SJSA1 (cell line): ENCODE results near the gene CEP20. TPM values are rescaled to one million over a fixed set of nuclear protein-coding genes. Genes with fewer than 3 reads are reported as not detected.

Source experiments
- DNase-seq, 2 experiments: peaks; one replicate each; pipeline ENCODE4 v3.0.0-alpha.2; 2015 to 2020; ENCODE audit warnings: low spot score in 2 of 2, low read depth in 1 of 2
- H3K27ac ChIP-seq: fragments of 250-450 bp; sonication (Bioruptor Pico); 2 replicates; pipeline ENCODE4 v1.5.1; 2020; ENCODE audit warnings: mild to moderate bottlenecking, moderate library complexity
- H3K27me3 ChIP-seq: fragments of 250-450 bp; sonication (Bioruptor Pico); replicated peaks from 2 replicates; pipeline ENCODE4 v1.5.1; 2020; ENCODE audit warnings: mild to moderate bottlenecking, moderate library complexity
- H3K36me3 ChIP-seq: fragments of 250-450 bp; sonication (Bioruptor Pico); 2 replicates; pipeline ENCODE4 v1.5.1; 2020; ENCODE audit warnings: mild to moderate bottlenecking
- H3K4me1 ChIP-seq: fragments of 250-450 bp; sonication (Bioruptor Pico); replicated peaks from 2 replicates; pipeline ENCODE4 v1.6.1; 2021; ENCODE audit warnings: mild to moderate bottlenecking
- H3K4me3 ChIP-seq: fragments of 250-450 bp; sonication (Bioruptor Pico); 2 replicates; pipeline ENCODE4 v1.5.1; 2020; ENCODE audit warnings: mild to moderate bottlenecking
- H3K9me3 ChIP-seq: fragments of 250-450 bp; sonication (Bioruptor Pico); replicated peaks from 2 replicates; pipeline ENCODE4 v1.5.1; 2020; ENCODE audit warnings: mild to moderate bottlenecking
- total RNA-seq: library from RNA; depleted of rRNA; stranded (reverse); fragments of >200 nt; shearing (Covaris generic); gene quantifications from 2 replicates; pipeline ENCODE4 v1.2.3, GENCODE V29; 2014

The CEP20 gene
- total RNA-seq, 1 experiment from 2014 or later, result 150 TPM

- Histone ChIP-seq H3K4me1 (peaks cover 14% of the 10 kb centered on the region), H3K27ac (no peak overlapping the region), H3K9me3 (no peaks in the 10 kb centered on the region), H3K27me3 (no peaks in the 10 kb centered on the region), H3K4me3 (no peak overlapping the region), H3K36me3 (peaks cover 51% of the 10 kb centered on the region)
- DNase-seq, result no peak
Observed at GRCh38 chr16:15886078-15886477, 2.3 kb downstream of the CEP20 start.

GRCh38 chr16:15885560-15886001 is 2.8 kb downstream of the CEP20 start:
- Histone ChIP-seq H3K9me3 (no peaks in the 10 kb centered on the region), H3K36me3 (peaks cover 56% of the 10 kb centered on the region), H3K27me3 (no peaks in the 10 kb centered on the region), H3K4me1 (peaks cover 18% of the 10 kb centered on the region), H3K4me3 (no peak overlapping the region), H3K27ac (no peak overlapping the region)
- no peak for DNase-seq

DNA sequence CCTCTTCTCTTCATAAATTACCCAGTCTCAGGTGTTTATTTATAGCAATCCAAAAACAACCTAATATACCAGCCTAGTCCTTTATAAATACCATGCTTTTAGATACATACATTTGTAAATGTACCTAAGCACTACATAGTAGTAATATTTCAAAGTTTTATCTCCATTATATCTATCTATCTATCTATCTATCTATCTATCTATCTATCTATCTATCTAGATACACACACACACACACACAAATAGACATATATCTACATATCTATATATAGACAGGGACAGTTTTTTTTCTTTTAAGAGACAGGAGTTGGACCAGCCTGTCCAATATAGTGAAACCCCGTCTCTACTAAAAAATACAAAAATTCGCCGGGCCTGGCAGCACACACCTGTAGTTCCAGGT is 5.8 kb downstream of the CEP20 start:
- Histone ChIP-seq H3K9me3 (no peaks in the 10 kb centered on the region), H3K4me1 (peaks cover 32% of the 10 kb centered on the region), H3K36me3 (peaks cover 68% of the 10 kb centered on the region), H3K27ac (no peak overlapping the region), H3K27me3 (no peaks in the 10 kb centered on the region), H3K4me3 (no peak overlapping the region)
- no peak for DNase-seq

DNA sequence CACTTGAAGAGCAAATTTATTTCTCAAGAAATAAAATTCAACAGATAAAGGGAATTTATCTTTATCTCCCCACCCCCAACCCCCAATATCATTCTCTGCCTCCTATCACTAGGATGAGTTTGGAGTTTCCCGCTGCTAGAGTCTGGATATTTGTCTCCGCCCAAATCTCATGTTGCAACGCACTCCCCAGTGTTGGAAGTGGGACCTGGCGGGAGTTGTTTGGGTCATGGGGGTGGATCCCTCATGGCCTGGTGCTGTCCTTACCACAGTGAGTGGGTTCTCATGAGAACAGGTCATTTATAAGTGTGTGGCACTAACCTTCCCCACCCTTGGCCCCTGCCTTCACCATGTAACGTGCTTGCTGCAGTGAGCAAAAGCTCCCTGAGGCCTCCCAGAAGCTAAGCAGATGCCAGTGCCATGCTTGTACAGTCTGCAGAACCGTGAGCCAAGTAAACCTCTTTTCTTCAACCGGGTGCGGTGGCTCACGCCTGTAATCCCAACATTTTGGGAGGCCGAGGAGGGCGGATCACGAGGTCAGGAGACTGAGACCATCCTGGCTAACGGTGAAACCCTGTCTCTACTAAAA is 6.5 kb downstream of the CEP20 start:
- H3K4me1 ChIP-seq, result peaks cover 26% of the 10 kb centered on the region
- no peak for DNase-seq
- no peak overlapping the region for H3K4me3 ChIP-seq
- H3K27ac ChIP-seq, result no peak overlapping the region
- peaks cover 68% of the 10 kb centered on the region for H3K36me3 ChIP-seq
- no peaks in the 10 kb centered on the region for H3K27me3 ChIP-seq
- H3K9me3 ChIP-seq, result no peaks in the 10 kb centered on the region

GRCh38 chr16:15880434-15881308 is 7.7 kb downstream of the CEP20 start:
- Histone ChIP-seq H3K27ac (peak overlapping the region; percentile 61), H3K4me3 (no peak overlapping the region), H3K36me3 (peaks cover 60% of the 10 kb centered on the region), H3K4me1 (peaks cover 26% of the 10 kb centered on the region), H3K9me3 (no peaks in the 10 kb centered on the region), H3K27me3 (no peaks in the 10 kb centered on the region)
- peak in 1 of 2 experiments; percentile 33 for DNase-seq

DNA sequence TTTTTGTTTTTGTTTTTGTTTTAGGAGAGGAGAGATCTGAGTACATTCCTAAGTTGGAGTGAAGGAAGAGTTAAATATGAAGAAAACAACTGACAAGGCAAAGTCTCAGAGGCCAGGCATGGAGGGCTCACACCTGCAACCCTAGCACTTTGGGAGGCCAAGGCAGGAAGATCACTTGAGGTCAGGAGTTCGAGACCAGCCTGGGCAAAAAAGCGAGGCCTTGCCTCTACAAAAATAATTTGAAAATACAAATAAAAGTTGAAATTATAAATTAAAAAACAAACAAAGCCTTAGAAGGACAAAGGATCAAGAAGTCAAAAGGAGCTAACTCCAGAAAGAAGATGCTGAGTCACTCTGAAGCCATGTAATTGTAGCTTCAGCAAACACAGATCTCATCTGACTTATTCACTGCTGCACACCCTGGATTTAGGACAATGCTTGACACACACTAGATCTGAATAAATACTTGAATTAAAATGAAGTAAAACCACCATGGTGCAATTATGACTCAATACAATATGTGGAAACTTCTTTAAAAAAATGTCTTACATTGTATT is 9.1 kb downstream of the CEP20 start:
- Histone ChIP-seq H3K4me1 (peaks cover 31% of the 10 kb centered on the region), H3K36me3 (peaks cover 71% of the 10 kb centered on the region), H3K27me3 (no peaks in the 10 kb centered on the region), H3K4me3 (no peak overlapping the region), H3K9me3 (no peaks in the 10 kb centered on the region), H3K27ac (peak overlapping the region; percentile 61)
- DNase-seq, result peak; percentile 57 to 83

DNA sequence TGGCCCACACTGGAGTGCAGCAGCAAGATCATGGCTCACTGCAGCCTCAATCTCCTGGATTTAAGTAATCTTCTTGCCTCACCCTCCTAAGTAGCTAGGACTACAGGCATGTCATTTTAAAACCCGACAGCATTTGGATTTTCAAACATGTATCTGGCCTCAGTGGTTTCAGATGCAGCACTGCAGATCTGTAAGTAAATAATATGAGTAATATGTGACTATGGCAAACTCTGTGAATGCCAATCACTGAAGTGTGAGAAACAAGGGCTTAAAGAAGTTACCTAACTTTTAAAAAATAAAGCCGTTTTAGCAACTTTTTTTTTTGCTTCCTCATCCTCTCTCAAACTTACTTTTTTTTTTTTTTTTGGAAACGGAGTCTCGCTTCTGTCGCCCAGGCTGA is 11.9 kb downstream of the CEP20 start:
- H3K36me3 ChIP-seq, result peaks cover 68% of the 10 kb centered on the region
- no peak for DNase-seq
- H3K4me3 ChIP-seq, result no peak overlapping the region
- peaks cover 31% of the 10 kb centered on the region for H3K4me1 ChIP-seq
- H3K27ac ChIP-seq, result no peak overlapping the region
- no peaks in the 10 kb centered on the region for H3K27me3 ChIP-seq
- no peaks in the 10 kb centered on the region for H3K9me3 ChIP-seq

DNA sequence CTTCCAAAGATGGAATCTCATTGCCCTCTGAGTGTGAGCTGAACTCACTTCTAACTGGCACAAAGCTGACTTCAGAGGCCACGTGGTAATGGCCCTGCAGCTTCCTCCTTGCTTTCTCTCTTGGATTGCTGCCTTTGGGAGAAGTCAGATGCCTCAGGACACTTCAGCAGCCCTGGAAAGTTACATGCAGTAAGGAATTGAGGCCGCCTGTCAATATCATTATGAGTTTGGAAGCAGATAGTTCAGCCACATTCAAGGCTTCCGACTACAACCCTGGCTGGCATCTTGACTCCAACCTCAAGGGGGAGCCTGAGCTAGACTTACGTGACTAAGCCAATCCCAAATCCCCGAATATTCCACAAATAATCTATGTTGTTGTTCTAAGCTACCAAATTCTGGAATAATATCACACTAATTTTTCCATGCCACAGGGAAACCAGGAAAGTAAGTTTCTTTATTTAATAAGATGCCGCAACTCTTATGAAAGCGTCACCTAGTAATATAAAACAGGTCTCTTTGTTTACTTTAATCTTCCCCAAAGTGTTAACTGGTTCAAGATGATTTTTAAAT is 13.6 kb downstream of the CEP20 start:
- Histone ChIP-seq H3K4me1 (peaks cover 19% of the 10 kb centered on the region), H3K4me3 (no peak overlapping the region), H3K27ac (no peak overlapping the region), H3K9me3 (no peaks in the 10 kb centered on the region), H3K36me3 (peaks cover 69% of the 10 kb centered on the region), H3K27me3 (no peaks in the 10 kb centered on the region)
- DNase-seq, result peak; percentile 56 to 68

GRCh38 chr16:15873737-15874136 is 14.7 kb downstream of the CEP20 start:
- Histone ChIP-seq H3K4me1 (peaks cover 8% of the 10 kb centered on the region), H3K4me3 (no peak overlapping the region), H3K9me3 (no peaks in the 10 kb centered on the region), H3K27ac (no peak overlapping the region), H3K36me3 (peaks cover 74% of the 10 kb centered on the region), H3K27me3 (no peaks in the 10 kb centered on the region)
- DNase-seq, result no peak

DNA sequence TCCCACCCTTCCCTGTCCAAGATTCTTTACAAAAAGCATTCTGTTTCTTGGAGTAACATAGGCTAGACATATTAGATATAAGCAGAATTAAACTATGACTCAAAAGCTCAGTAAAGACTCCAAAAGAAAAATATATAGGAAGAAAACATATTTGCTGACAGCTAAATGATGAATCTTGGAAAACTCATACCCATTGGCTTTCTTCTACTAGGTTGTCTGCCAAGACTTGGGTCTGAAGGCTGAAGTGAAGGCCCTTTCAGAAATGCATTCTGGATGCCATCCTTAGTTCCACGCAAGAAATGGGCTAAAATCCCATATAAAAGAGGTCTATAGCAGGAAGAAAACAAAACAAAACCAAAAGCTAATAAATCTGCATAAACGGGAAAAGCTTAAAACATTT is 15.1 kb downstream of the CEP20 start:
- Histone ChIP-seq H3K36me3 (peaks cover 70% of the 10 kb centered on the region), H3K27me3 (no peaks in the 10 kb centered on the region), H3K9me3 (no peaks in the 10 kb centered on the region), H3K27ac (no peak overlapping the region), H3K4me3 (no peak overlapping the region), H3K4me1 (peaks cover 5% of the 10 kb centered on the region)
- DNase-seq, result no peak

DNA sequence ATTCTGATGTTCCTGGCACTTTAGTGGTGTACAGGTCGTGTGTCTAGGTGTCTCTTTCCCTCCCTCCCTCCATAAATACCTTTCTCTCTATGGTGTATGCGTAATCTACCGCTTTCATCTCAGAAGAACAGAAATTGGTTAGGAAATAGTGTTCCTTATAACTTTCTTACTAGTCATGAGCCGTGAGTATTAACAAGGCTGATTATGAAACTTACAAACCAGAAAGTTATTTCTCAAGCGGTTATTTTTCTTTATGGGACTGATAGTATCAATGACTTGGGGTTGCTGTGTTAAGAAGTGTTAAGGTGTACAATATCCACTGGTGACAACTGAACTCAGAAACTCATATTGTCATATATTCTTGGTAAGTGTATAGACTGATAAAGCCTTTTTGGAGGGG is 18.4 kb downstream of the CEP20 start:
- Histone ChIP-seq H3K27ac (no peak overlapping the region), H3K36me3 (peaks cover 81% of the 10 kb centered on the region), H3K4me3 (no peak overlapping the region), H3K27me3 (no peaks in the 10 kb centered on the region), H3K9me3 (no peaks in the 10 kb centered on the region), H3K4me1 (peaks cover 4% of the 10 kb centered on the region)
- DNase-seq, result no peak

GRCh38 chr16:15866451-15866850 is 22.0 kb downstream of the CEP20 start:
- DNase-seq, result no peak
- no peak overlapping the region for H3K27ac ChIP-seq

GRCh38 chr16:15865742-15866141 is 22.7 kb downstream of the CEP20 start:
- no peak for DNase-seq
- peaks cover 47% of the 10 kb centered on the region for H3K36me3 ChIP-seq
- H3K4me1 ChIP-seq, result no peaks in the 10 kb centered on the region
- no peak overlapping the region for H3K4me3 ChIP-seq
- H3K9me3 ChIP-seq, result no peaks in the 10 kb centered on the region
- H3K27me3 ChIP-seq, result no peaks in the 10 kb centered on the region
- no peak overlapping the region for H3K27ac ChIP-seq

More at GRCh38 chr16:15866451-15866850, 22.0 kb downstream of the CEP20 start:
- H3K9me3 ChIP-seq, result no peaks in the 10 kb centered on the region
- H3K27me3 ChIP-seq, result no peaks in the 10 kb centered on the region
- no peak overlapping the region for H3K4me3 ChIP-seq
- peaks cover 52% of the 10 kb centered on the region for H3K36me3 ChIP-seq
- H3K4me1 ChIP-seq, result no peaks in the 10 kb centered on the region

- Histone ChIP-seq H3K4me3 (no peak overlapping the region), H3K9me3 (no peaks in the 10 kb centered on the region), H3K4me1 (no peaks in the 10 kb centered on the region), H3K27me3 (no peaks in the 10 kb centered on the region), H3K36me3 (peaks cover 39% of the 10 kb centered on the region), H3K27ac (no peak overlapping the region)
- DNase-seq, result no peak
Observed at GRCh38 chr16:15864939-15865338, 23.5 kb downstream of the CEP20 start.
